Skeletal muscle cell (primary cell): ENCODE data around the gene VWA3B.
"Not testable (repeated sequence)": the region's sequence is repeated elsewhere in the genome, so short reads cannot be mapped to it uniquely, and the experiment has no call there.

ENCODE experiments used
- DNase-seq: peaks from one replicate; pipeline ENCODE4 v3.0.0-alpha.2; 2010; ENCODE audit warnings: low read depth
- H3K4me3 ChIP-seq: 2 replicates; pipeline ENCODE4 v1.5.1; 2011; ENCODE audit warnings: low read depth, mild to moderate bottlenecking, control low read depth, low read length, moderate library complexity

Gene VWA3B

GRCh38 chr2:98127229-98127989, 40.4 kb downstream of the VWA3B start:
- no peak for DNase-seq
- no peak overlapping the region for H3K4me3 ChIP-seq

- H3K4me3 ChIP-seq = no peak overlapping the region
- no peak for DNase-seq
Observed at GRCh38 chr2:98128556-98129109, 41.7 kb downstream of the VWA3B start.

- not testable (repeated sequence) for H3K4me3 ChIP-seq, DNase-seq
Observed at GRCh38 chr2:98130073-98130472, 43.1 kb downstream of the VWA3B start.

- no peak overlapping the region for H3K4me3 ChIP-seq
- peak; percentile 78 for DNase-seq
Observed at GRCh38 chr2:98134172-98135005, 47.4 kb downstream of the VWA3B start.

GRCh38 chr2:98137196-98137595, 50.2 kb downstream of the VWA3B start:
- H3K4me3 ChIP-seq = no peak overlapping the region
- no peak for DNase-seq

- DNase-seq, H3K4me3 ChIP-seq: not testable (repeated sequence)
Observed at GRCh38 chr2:98138978-98139377, 52.0 kb downstream of the VWA3B start.

- DNase-seq = peak; percentile 36
- H3K4me3 ChIP-seq = no peak overlapping the region
Observed at GRCh38 chr2:98140210-98140609, 53.2 kb downstream of the VWA3B start.

GRCh38 chr2:98142106-98142791, 55.3 kb downstream of the VWA3B start:
- DNase-seq = no peak
- H3K4me3 ChIP-seq = no peak overlapping the region

- no peak for DNase-seq
- no peak overlapping the region for H3K4me3 ChIP-seq
Observed at GRCh38 chr2:98145070-98145469, 58.1 kb downstream of the VWA3B start.

- H3K4me3 ChIP-seq, DNase-seq: not testable (repeated sequence)
Observed at GRCh38 chr2:98147900-98148299, 60.9 kb downstream of the VWA3B start.

GRCh38 chr2:98148595-98149332, 61.8 kb downstream of the VWA3B start:
- no peak for DNase-seq
- peak overlapping the region; percentile 25 for H3K4me3 ChIP-seq

- DNase-seq = peak; percentile 35
- H3K4me3 ChIP-seq = peak overlapping the region; percentile 25
Observed at GRCh38 chr2:98149333-98149697, 62.3 kb downstream of the VWA3B start.

- no peak overlapping the region for H3K4me3 ChIP-seq
- DNase-seq = no peak
Observed at GRCh38 chr2:98153481-98153880, 66.5 kb downstream of the VWA3B start.

- DNase-seq = no peak
- no peak overlapping the region for H3K4me3 ChIP-seq
Observed at GRCh38 chr2:98155291-98155690, 68.3 kb downstream of the VWA3B start.

GRCh38 chr2:98155716-98156115, 68.7 kb downstream of the VWA3B start:
- H3K4me3 ChIP-seq = no peak overlapping the region
- no peak for DNase-seq

- no peak overlapping the region for H3K4me3 ChIP-seq
- no peak for DNase-seq
Observed at GRCh38 chr2:98156304-98156703, 69.3 kb downstream of the VWA3B start.

GRCh38 chr2:98157557-98157956, 70.6 kb downstream of the VWA3B start:
- H3K4me3 ChIP-seq = no peak overlapping the region
- DNase-seq = no peak

- no peak overlapping the region for H3K4me3 ChIP-seq
- DNase-seq = peak; percentile 43
Observed at GRCh38 chr2:98158305-98158704, 71.3 kb downstream of the VWA3B start.

- peak; percentile 34 for DNase-seq
- H3K4me3 ChIP-seq = no peak overlapping the region
Observed at GRCh38 chr2:98160554-98160953, 73.6 kb downstream of the VWA3B start.
